Neuronal stem cell (in vitro differentiated cells): ENCODE measurements around the gene CD81.
"Not testable (repeated sequence)": the region's sequence is repeated elsewhere in the genome, so short reads cannot be mapped to it uniquely, and the experiment has no call there.

Experiments used
- DNase-seq: peaks from one replicate; pipeline ENCODE4 v3.0.0-alpha.2; 2013; ENCODE audit warnings: low spot score
- H2AFZ ChIP-seq: one replicate; pipeline ENCODE4 v1.6.1; 2013; ENCODE audit warnings: mild to moderate bottlenecking, low read length, inconsistent platforms
- H2AK5ac ChIP-seq: 2 replicates; pipeline ENCODE4 v1.6.1; 2013; ENCODE audit warnings: low read depth, mild to moderate bottlenecking, inconsistent platforms, low read length, moderate library complexity, mixed read lengths
- H2BK120ac ChIP-seq: 2 replicates; pipeline ENCODE4 v1.6.1; 2013; ENCODE audit warnings: low read depth, mild to moderate bottlenecking, inconsistent platforms, low read length, moderate library complexity, mixed read lengths
- H2BK12ac ChIP-seq: one replicate; pipeline ENCODE4 v1.6.1; 2013; ENCODE audit warnings: low read length, inconsistent platforms
- H2BK15ac ChIP-seq: 2 replicates; pipeline ENCODE4 v1.6.1; 2013; ENCODE audit warnings: mild to moderate bottlenecking, low read length, inconsistent platforms, mixed read lengths
- H2BK5ac ChIP-seq: one replicate; pipeline ENCODE4 v1.6.1; 2013; ENCODE audit warnings: inconsistent platforms, mild to moderate bottlenecking, low read length, moderate library complexity
- H3K14ac ChIP-seq: one replicate; pipeline ENCODE4 v1.6.1; 2013; ENCODE audit warnings: low read length, inconsistent platforms
- H3K18ac ChIP-seq: 2 replicates; pipeline ENCODE4 v1.6.1; 2013; ENCODE audit warnings: low read length, inconsistent platforms
- H3K23ac ChIP-seq: 2 replicates; pipeline ENCODE4 v1.6.1; 2013; ENCODE audit warnings: low read depth, mild to moderate bottlenecking, mixed read lengths, low read length, inconsistent platforms; ENCODE audit not compliant: poor library complexity
- H3K27ac ChIP-seq: replicated peaks from 3 replicates; pipeline ENCODE4 v1.5.1; 2013; ENCODE audit warnings: low read length, inconsistent platforms
- H3K27me3 ChIP-seq, 3 experiments: 2 replicates each; pipeline ENCODE4 v1.6.1; 2013; ENCODE audit warnings: low read length in 3 of 3, mild to moderate bottlenecking in 2 of 3, inconsistent platforms in 1 of 3, low read depth in 1 of 3, mixed read lengths in 1 of 3, moderate library complexity in 1 of 3; ENCODE audit not compliant: control insufficient read depth in 3 of 3, insufficient read depth in 3 of 3
- H3K36me3 ChIP-seq, 2 donors: replicated peaks in 1 of 2; 2 replicates each; pipeline ENCODE4 v1.6.1; 2013; ENCODE audit warnings: low read length in 2 of 2; ENCODE audit not compliant: control insufficient read depth in 2 of 2, insufficient read depth in 2 of 2
- H3K4ac ChIP-seq: 2 replicates; pipeline ENCODE4 v1.6.1; 2013; ENCODE audit warnings: inconsistent platforms, mild to moderate bottlenecking, low read length, moderate library complexity
- H3K4me1 ChIP-seq, 2 donors: 1 replicate in 1 of 2; 2 replicates in 1 of 2; pipeline ENCODE4 v1.6.1; 2013; ENCODE audit warnings: low read length in 2 of 2, low read depth in 1 of 2; ENCODE audit not compliant: control insufficient read depth in 2 of 2, insufficient read depth in 1 of 2
- H3K4me2 ChIP-seq: one replicate; pipeline ENCODE4 v1.6.1; 2013; ENCODE audit warnings: mild to moderate bottlenecking, low read length, inconsistent platforms; ENCODE audit not compliant: insufficient read depth, poor library complexity, severe bottlenecking
- H3K4me3 ChIP-seq, 2 donors: 2 replicates each; pipeline ENCODE4 v1.5.1; 2013; ENCODE audit warnings: low read length in 2 of 2, mild to moderate bottlenecking in 2 of 2, inconsistent platforms in 1 of 2, moderate library complexity in 1 of 2
- H3K79me1 ChIP-seq: one replicate; pipeline ENCODE4 v1.6.1; 2013; ENCODE audit warnings: low read depth, mild to moderate bottlenecking, inconsistent platforms, low read length, moderate library complexity
- H3K9ac ChIP-seq: one replicate; pipeline ENCODE4 v1.6.1; 2013; ENCODE audit warnings: mild to moderate bottlenecking, low read depth, low read length, inconsistent platforms; ENCODE audit not compliant: poor library complexity
- H3K9me3 ChIP-seq, 2 donors: replicated peaks in 1 of 2; 2 replicates each; pipeline versions ENCODE3 to v1.6.1; 2013; ENCODE audit warnings: low read length in 2 of 2, mild to moderate bottlenecking in 2 of 2, inconsistent platforms in 1 of 2, low read depth in 1 of 2, mixed read lengths in 1 of 2, moderate library complexity in 1 of 2; ENCODE audit not compliant: control insufficient read depth in 2 of 2, insufficient read depth in 1 of 2
- H4K8ac ChIP-seq: one replicate; pipeline ENCODE4 v1.6.1; 2013; ENCODE audit warnings: low read depth, mild to moderate bottlenecking, inconsistent platforms, low read length, moderate library complexity
- H4K91ac ChIP-seq: one replicate; pipeline ENCODE4 v1.6.1; 2013; ENCODE audit warnings: low read length, low read depth, mild to moderate bottlenecking, inconsistent platforms; ENCODE audit not compliant: poor library complexity
- WGBS, 2 donors: extraction: QIAGEN DNeasy Blood & Tissue Kit; methylation state at CpG; one replicate each; pipeline ENCODE4 v1.1.7; 2013; ENCODE audit warnings: missing lambda C conversion rate in 2 of 2, mixed read lengths in 1 of 2; ENCODE audit not compliant: insufficient read length in 2 of 2, insufficient replicate concordance in 1 of 2; ENCODE audit errors: extremely low coverage in 2 of 2; 5-methylcytosine and 5-hydroxymethylcytosine counted together

The CD81 gene

DNA sequence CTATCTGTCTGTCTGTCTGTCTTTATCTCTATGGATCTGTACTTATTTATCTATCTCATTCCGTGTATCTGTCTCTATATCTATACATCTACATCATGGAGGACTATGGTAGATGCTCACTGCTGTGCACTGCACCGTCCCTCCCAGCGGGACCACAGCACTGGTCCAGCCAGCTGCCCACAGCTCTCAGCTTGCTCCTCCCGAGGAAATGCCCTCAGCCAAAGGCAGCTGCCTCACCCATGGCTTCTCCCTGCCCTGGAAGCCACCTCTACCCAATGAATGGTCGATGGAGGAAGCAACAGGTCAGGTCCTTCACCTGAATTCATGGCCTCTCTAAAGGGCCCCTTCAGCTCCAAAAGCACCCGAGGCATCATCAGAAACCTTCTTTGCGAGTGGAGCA lies 14.7 kb upstream of the CD81 start:
- Histone ChIP-seq H3K79me1 (no peaks in the 10 kb centered on the region), H3K27me3 (peaks cover 0 to 2% (median 0%) of the 10 kb centered on the region in 3 experiments), H2BK5ac (no peak overlapping the region), H4K8ac (peak overlapping the region; percentile 86), H3K9me3 (peaks cover 0 to 2% of the 10 kb centered on the region in 2 donors), H3K27ac (no peak overlapping the region), H3K36me3 (no peaks in the 10 kb centered on the region), H3K9ac (peak overlapping the region; percentile 54), H3K23ac (no peak overlapping the region), H2AK5ac (no peak overlapping the region), H4K91ac (no peak overlapping the region), H3K4me1 (peaks cover 0 to 2% of the 10 kb centered on the region in 2 donors), H2BK120ac (no peak overlapping the region), H3K18ac (no peak overlapping the region), H2AFZ (no peak overlapping the region), H3K4me3 (no peak overlapping the region), H2BK15ac (peak overlapping the region; percentile 72), H2BK12ac (no peak overlapping the region), H3K4ac (no peak overlapping the region), H3K14ac (no peak overlapping the region), H3K4me2 (no peak overlapping the region)
- no peak for DNase-seq
- WGBS, 2 donors: no CpG with 5 or more reads among the region's 7 CpGs

DNA sequence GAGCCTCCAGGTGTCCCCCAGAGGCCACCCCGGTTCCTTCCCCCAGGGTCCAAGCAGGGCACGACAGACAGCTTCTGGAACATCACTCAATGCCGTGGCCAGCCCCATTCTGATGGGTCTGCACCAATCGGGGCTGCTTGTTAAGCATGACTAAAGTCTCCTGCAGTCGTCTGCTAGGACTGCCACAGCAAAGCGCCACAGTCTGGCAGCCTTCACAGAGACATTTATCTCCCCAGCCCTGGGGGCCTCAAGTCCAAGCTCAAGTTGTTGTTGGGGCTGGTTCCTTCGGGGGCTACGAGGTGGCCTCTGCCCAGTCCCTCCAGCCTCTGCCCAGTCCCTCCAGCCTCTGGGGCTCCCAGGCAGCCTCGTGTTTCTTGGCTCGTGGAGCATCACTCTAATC lies 14.0 kb upstream of the CD81 start:
- Histone ChIP-seq H4K8ac (no peak overlapping the region), H3K18ac (no peak overlapping the region), H2BK12ac (no peak overlapping the region), H3K79me1 (no peaks in the 10 kb centered on the region), H2BK120ac (no peak overlapping the region), H3K4me3 (no peak overlapping the region), H3K27ac (no peak overlapping the region), H3K4me2 (no peak overlapping the region), H3K4ac (no peak overlapping the region), H4K91ac (no peak overlapping the region), H3K36me3 (no peaks in the 10 kb centered on the region), H3K9ac (no peak overlapping the region), H2BK15ac (no peak overlapping the region), H3K23ac (no peak overlapping the region), H3K14ac (no peak overlapping the region), H3K4me1 (peaks cover 0 to 2% of the 10 kb centered on the region in 2 donors), H3K9me3 (peaks cover 0 to 2% of the 10 kb centered on the region in 2 donors), H2BK5ac (no peak overlapping the region), H2AFZ (no peak overlapping the region), H3K27me3 (peaks cover 0 to under 1% (median 0%) of the 10 kb centered on the region in 3 experiments), H2AK5ac (no peak overlapping the region)
- no peak for DNase-seq
- no CpG with 5 or more reads among the region's 10 CpGs for WGBS, 2 donors

DNA sequence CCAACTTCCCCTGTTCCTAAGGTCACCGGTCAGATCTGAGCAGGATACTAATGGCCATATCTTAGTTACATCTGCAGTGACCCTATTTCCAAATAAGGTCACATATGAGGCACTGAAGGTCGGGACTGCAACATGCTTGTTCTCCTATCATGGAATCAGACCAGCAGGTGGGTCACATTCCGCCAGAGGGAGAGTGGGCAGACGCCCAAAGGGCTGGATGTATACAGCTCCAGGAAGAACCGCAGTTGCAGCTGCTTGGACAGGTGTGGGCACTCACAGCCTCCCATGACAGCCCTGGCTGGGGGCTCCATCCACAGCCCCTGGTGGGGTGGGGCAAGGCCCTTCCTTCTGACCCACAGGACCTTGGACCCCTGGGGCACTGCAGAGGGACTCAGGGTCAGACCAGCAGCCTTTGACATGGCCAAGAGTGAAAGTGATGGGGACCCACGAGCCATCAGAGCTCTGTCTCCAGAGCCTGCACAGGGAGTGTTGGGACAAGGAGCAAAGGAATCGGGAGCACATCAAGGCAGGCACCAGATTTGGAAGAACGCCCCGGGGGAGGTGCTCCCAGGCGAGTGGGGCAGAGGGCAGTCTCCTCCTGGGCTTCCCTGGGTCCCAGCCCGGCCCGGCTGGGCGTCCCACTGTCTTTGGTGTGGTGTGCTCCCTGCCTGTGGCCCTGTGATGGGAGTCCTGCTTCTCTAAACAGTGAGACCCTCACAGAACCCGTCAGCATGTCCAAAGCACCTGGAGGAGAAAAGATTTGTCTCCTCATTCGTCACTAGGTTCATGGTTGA lies 13.3 kb upstream of the CD81 start:
- WGBS, 2 donors: no CpG with 5 or more reads among the region's 15 CpGs

DNA sequence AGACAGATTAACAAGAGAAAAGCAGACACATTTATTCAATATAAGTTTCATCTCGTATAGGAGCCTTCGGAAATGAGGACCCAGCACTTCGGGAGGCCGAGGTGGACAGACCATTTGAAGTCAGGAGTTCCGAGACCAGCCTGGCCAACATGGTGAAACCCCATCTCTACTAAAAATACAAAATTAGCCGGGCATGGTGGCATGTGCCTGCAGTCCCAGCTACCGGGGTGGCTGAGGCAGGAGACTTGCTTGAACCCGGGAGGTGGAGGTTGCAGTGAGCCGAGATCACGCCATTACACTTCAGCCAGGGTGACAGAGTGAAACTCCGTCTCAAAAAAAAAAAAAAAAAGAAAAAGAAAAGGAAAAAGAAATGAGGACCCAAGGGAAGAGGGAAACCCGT lies 12.7 kb upstream of the CD81 start:
- not testable (repeated sequence) for H3K9ac ChIP-seq, H3K4me3 ChIP-seq, H3K23ac ChIP-seq, H2BK5ac ChIP-seq, H3K79me1 ChIP-seq, H3K4me1 ChIP-seq, H2AFZ ChIP-seq, H2AK5ac ChIP-seq, H3K4ac ChIP-seq, H3K4me2 ChIP-seq, H3K9me3 ChIP-seq, H2BK120ac ChIP-seq, H2BK12ac ChIP-seq, H3K27ac ChIP-seq, H2BK15ac ChIP-seq, H4K8ac ChIP-seq, H3K18ac ChIP-seq, DNase-seq, H3K36me3 ChIP-seq, H3K27me3 ChIP-seq, H3K14ac ChIP-seq, H4K91ac ChIP-seq
- WGBS, 2 donors: no CpG with 5 or more reads among the region's 12 CpGs

More for the DNA sequence above, 13.3 kb upstream of the CD81 start:
- no peaks in the 10 kb centered on the region for H3K79me1 ChIP-seq
- H3K4ac ChIP-seq: no peak overlapping the region
- no peak overlapping the region for H2AK5ac ChIP-seq
- H3K4me1 ChIP-seq: peaks cover 0 to 2% of the 10 kb centered on the region in 2 donors
- H3K27me3 ChIP-seq: no peaks in the 10 kb centered on the region
- no peak overlapping the region for H3K4me2 ChIP-seq
- no peak overlapping the region for H3K18ac ChIP-seq
- DNase-seq: no peak
- H3K23ac ChIP-seq: no peak overlapping the region
- H2AFZ ChIP-seq: no peak overlapping the region
- no peak overlapping the region for H2BK12ac ChIP-seq
- H3K9me3 ChIP-seq: peaks cover 0 to 2% of the 10 kb centered on the region in 2 donors
- H2BK5ac ChIP-seq: no peak overlapping the region
- H3K27ac ChIP-seq: no peak overlapping the region
- peak overlapping the region; percentile 10 for H3K14ac ChIP-seq
- H4K91ac ChIP-seq: no peak overlapping the region
- no peak overlapping the region for H2BK120ac ChIP-seq
- H3K4me3 ChIP-seq: no peak overlapping the region
- no peak overlapping the region for H2BK15ac ChIP-seq
- no peak overlapping the region for H3K9ac ChIP-seq
- H3K36me3 ChIP-seq: no peaks in the 10 kb centered on the region
- H4K8ac ChIP-seq: no peak overlapping the region
